Umbilical cord (tissue), 2 donors: Measurements from ENCODE around the gene SERF2. TPM values are rescaled to one million over a fixed set of nuclear protein-coding genes. Genes with fewer than 3 reads are reported as not detected.
"Not testable (repeated sequence)": the region's sequence is repeated elsewhere in the genome, so short reads cannot be mapped to it uniquely, and the experiment has no call there.

Experiments used
- DNase-seq: peaks from one replicate; pipeline ENCODE4 v3.0.0-alpha.2; 2015; ENCODE audit warnings: low spot score
- total RNA-seq: library from RNA; depleted of rRNA; stranded (reverse); fragments of >200 nt; gene quantifications from one replicate; pipeline ENCODE4 v1.2.3, GENCODE V29; 2014; ENCODE audit warnings: low replicate concordance; ENCODE audit not compliant: insufficient read depth

SERF2 gene
- total RNA-seq, 1 donor from 2014 or later = 301 TPM

GRCh38 chr15:43793647-43794046 lies 1.5 kb downstream of the SERF2 start:
- no peak for DNase-seq

DNA sequence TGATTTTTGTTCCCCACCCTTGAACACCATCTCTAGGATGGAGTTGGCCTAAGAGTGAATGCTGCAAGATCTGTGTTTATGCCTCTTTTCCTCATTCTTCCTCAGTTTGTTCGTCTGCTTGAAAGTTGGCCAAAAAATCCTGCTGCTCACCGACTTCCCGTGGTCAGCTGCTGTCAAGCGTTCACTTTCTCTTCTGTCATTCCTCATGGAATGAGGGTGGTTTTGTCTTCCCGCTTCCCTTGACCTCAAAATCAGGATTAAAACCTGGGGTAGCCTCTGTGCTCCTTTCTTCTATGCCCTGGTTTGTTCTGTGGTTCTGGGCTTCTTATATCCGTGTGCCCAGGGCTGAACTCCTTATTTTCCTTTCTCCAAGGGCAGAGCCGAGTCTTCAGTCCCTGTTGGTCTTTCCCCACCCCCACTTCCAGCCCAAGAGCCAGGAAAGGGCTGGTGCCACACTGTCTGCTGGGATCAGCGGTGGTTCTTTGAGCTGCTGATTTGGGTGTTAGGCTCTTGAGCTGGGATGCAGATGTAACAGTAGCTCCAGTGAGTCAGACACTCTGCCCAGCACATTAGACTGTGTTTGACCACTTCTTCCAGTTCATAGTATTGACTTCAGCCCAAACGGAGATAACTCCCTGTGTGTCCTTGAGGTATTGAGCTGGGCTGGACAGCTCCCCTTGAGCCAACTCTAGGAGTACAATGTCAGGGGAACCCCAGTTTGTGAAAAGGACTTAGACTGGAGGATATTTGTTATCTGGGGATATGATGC lies 2.3 kb downstream of the SERF2 start:
- DNase-seq = no peak

- DNase-seq = no peak
Observed at GRCh38 chr15:43795197-43795596, 3.1 kb downstream of the SERF2 start.

DNA sequence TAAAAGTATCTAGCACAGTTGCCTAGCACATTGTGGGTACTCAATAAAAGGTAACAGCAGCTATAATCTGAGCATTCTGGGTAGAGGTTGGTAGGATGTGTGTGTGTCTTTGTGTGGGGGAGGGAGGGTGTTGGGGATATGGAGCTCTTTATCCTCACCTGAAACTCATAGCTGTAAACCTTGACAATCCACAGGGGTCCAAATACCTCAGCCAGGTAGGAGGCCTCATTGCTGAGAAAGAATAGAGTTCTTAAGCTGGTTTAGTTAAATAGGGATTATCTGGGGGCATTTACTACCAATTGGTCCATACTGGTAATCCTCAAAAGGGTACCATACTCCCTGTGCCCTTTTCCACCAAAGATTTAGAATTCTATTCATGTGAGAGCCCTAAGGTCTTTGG lies 3.9 kb downstream of the SERF2 start:
- no peak for DNase-seq

- no peak for DNase-seq
Observed at GRCh38 chr15:43796566-43796965, 4.4 kb downstream of the SERF2 start.

GRCh38 chr15:43799209-43799944 lies 7.3 kb downstream of the SERF2 start:
- no peak for DNase-seq

DNA sequence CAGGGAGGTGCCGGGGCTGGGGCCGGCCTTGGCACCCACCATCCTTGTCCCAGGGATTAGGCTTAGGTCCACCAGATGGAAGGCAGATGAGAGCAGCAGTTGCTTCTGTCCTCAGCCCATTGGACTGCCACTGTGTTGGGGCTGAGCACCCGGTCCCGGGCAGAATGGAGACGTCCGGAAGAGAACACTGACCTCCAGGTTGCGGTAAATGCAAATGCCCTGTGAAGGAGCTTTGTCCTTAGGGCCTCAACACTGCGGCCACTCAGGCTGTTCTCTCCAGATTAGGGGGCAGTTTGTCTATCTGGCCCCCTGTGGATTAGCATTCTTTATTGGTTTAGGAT lies 7.8 kb downstream of the SERF2 start, which contains the start of gene SERINC4:
Gene SERINC4, minus strand, starts transcription at position 276 of the 341 bp plus-strand sequence. Its CDS starts 234 bp downstream, at position 42.
- no peak for DNase-seq

GRCh38 chr15:43800286-43801141 lies 8.4 kb downstream of the SERF2 start, which contains the start of gene HYPK:
HYPK (plus strand) TSS chr15:43800599; CDS start chr15:43800623, 24 bp downstream.
- DNase-seq = peak; percentile 95

DNA sequence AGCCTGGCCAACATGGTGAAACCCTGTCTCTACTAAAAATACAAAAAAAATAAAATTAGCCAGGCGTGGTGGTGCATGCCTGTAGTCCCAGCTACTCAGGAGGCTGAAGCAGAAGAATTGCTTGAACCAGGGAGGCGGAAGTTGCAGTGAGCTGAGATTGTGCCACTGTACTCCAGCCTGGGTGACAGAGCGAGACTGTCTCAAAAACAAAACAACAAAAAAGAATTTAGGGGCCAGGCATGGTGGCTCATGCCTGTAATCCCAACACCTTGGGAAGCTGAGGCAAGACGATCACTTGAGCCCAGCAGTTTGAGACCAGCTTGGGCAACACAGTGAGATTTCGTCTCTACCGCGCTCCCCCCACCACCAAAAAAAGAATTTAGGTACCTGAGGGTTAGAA lies 10.6 kb downstream of the SERF2 start:
- DNase-seq = not testable (repeated sequence)

GRCh38 chr15:43808435-43808950 lies 16.4 kb downstream of the SERF2 start:
- DNase-seq = no peak

DNA sequence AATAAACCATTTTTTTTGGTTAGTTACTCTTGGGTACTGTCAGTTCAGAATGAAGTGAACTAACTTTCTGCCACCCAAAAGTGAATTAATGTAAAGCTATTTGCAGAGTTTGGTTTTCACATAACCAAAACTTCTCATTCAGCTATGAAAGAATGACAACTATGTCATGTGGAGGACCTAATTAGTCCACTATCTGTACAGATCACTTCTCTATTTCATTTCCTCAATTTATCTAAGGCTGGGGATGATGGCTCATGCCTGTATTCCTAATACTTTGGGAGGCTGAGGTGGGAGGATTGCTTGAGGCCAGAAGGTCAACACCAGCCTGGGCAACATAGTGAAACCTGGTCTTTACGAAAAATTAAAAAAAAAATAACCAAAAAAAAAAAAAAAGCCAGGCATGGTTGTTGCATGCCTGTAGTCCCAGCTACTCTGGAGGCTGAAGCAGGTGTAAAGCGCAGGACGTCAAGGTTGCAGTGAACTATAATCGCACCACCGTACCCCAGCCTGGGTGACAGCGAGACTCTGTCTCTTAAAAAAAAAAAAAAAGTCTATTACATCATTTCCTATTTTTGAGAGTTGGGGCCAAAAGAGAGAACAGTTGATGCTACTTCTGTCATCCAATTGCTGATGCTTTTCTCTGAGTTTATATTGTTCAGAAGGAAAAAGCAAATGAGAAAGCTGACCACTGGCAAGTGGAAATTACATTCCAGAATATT lies 17.0 kb downstream of the SERF2 start:
- DNase-seq = no peak

GRCh38 chr15:43815064-43815463 lies 22.9 kb downstream of the SERF2 start:
- DNase-seq = not testable (repeated sequence)

DNA sequence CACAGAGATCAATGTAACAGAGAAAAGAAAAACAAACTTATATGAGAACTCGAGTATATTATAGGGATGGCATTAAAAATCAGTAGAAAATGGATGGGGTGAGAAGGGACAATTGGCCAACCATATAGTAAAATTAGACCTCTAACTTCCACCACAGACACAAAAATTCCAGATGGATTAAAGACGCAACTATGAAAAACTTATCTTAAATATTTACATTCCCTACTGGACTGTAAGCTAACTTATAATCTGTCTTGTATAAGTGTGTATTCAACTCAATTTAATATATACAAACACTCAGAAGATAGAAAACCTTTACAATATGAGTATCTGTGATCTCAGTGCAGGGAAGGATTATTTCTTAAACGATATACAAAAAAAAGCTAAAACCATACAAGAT lies 29.4 kb downstream of the SERF2 start:
- DNase-seq = no peak

DNA sequence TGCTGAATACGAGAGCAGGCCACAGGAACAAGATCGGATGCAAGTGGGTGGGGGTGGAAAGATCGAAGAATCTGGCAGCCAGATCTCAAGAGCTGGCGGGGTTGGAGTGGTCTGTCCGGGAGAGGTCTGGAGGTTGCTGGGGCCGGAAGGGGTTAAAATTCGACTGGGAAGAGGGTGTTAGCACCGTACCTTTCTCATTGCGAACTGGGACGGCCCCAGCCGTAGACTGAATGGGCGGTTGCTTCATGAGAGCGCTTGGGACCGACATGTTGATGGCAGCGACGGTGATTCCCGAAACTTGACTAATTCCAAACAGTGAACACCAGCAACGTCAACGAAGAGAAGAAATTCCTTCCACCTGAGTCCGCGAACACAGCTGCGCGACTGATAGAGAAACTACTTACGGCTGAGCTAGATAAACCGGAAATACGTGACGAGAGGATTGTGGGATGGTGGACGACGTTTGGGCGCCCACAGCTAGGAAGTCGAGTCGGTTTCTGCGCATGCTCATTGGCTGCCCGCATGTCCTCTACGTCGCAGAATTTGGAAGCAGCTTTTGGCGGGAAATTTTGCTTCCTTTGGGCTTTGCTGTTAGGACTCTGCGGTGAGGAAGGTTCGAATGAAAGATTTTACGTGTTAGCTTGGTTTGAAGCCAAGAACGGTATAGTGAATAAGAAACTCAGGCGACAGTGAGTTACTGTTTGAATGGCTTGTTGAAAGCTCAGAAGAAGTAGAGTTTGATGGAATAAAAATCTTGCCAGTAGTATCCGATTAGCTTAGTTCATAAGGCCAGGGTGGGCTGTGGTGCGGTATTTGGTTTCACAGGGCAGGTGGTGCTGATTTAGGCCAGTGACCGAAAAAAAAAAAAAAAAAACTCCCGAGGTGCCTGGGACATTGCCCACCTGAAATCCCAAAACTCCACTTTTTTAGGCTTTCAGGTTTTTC lies 32.5 kb downstream of the SERF2 start, which contains the start of gene MFAP1:
Gene MFAP1, minus strand, starts transcription at position 389 of the 945 bp plus-strand sequence. Its CDS starts 121 bp downstream, at position 268.
- peak; percentile 99 for DNase-seq

DNA sequence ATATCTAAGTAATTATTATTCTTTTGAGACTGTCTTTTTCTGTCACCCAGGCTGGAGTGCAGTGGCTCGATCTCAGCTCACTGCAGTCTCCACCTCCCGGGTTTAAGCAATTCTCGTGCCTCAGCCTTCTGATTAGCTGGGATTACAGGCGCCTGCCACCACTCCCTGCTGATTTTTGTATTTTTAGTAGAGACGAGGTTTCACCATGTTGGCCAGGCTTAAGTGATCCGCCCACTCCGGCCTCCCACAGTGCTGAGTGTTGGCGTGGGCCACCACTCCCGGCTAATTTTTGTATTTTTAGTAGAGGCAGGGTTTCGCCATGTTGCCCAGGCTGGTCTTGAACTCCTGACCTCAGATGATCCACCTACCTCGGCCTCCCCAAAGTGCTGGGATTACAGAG lies 33.2 kb downstream of the SERF2 start:
- not testable (repeated sequence) for DNase-seq

- no peak for DNase-seq
Observed at GRCh38 chr15:43826029-43826507, 33.9 kb downstream of the SERF2 start.

- DNase-seq = peak; percentile 83
Observed at GRCh38 chr15:43826508-43827341, 34.6 kb downstream of the SERF2 start, which contains the start of gene WDR76. WDR76 (plus strand) TSS chr15:43827002; CDS start chr15:43827033, 31 bp downstream.

- no peak for DNase-seq
Observed at GRCh38 chr15:43828061-43828657, 36.0 kb downstream of the SERF2 start.
